ENCODE data around the gene TOE1.

TOE1 gene

DNA sequence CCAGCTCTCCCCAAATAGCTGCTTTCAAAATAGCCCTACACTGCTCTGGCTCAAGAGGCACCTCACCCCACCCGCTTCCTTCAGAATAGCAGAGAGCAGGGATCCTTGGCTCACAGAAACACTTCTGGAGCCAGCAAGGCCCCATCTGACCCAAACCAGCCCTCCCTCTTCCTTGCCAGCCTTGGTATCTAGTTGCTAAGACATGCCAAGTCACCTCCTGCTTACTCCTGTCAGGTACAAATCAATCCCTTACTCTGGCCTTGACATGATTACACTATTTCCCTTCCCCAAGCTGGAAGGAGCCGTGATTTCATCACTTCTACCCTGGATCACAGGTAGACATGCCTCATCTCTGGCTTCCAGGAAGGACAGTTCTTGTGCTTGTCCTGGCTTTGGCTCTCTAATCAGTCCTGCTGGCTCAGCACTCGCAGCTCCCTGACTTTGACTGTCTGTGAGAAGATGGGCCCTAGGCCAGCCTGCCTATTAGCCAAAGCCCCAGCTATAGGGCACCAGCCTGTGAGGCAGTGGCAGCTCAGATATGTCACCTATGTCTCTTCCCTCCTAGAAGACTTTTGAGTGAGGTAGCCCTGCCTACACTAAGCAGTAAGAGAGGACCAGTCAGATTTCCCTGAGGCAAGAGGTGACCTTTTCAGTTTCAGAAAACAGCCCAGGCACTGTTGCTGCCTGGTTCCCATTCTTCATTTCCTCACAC lies 9.2 kb downstream of the TOE1 start:
- TF ChIP-seq, protein P1, sequence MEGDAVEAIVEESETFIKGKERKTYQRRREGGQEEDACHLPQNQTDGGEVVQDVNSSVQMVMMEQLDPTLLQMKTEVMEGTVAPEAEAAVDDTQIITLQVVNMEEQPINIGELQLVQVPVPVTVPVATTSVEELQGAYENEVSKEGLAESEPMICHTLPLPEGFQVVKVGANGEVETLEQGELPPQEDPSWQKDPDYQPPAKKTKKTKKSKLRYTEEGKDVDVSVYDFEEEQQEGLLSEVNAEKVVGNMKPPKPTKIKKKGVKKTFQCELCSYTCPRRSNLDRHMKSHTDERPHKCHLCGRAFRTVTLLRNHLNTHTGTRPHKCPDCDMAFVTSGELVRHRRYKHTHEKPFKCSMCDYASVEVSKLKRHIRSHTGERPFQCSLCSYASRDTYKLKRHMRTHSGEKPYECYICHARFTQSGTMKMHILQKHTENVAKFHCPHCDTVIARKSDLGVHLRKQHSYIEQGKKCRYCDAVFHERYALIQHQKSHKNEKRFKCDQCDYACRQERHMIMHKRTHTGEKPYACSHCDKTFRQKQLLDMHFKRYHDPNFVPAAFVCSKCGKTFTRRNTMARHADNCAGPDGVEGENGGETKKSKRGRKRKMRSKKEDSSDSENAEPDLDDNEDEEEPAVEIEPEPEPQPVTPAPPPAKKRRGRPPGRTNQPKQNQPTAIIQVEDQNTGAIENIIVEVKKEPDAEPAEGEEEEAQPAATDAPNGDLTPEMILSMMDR (conservative IDR thresholded peaks at IDR 0.05; ENCODE audit: low read depth, low read length) = no peak
- Histone ChIP-seq H3K27me3 (ENCODE audit: insufficient read depth, low read depth) (no peaks in the 10 kb centered on the region), H2AFZ (ENCODE audit: low read depth) (no peak overlapping the region; the same call in 1 of the 2 replicates), H3K27ac (peak overlapping the region; percentile 34; the same call in 1 of the 2 replicates), H3K4me1 (ENCODE audit: low read depth, poor library complexity, severe bottlenecking) (peaks cover 18% of the 10 kb centered on the region), H4K20me1 (ENCODE audit: insufficient read depth) (no peaks in the 10 kb centered on the region), H3K4me2 (0 out of 2 replicates have a peak overlapping the region, but pooled peaks have one; percentile 27), H3K36me3 (ENCODE audit: insufficient read depth) (no peaks in the 10 kb centered on the region), H3K79me2 (ENCODE audit: insufficient read depth, low read depth) (no peaks in the 10 kb centered on the region), H3K4me3 (IDR thresholded peaks at IDR 0.05; ENCODE audit: insufficient read depth, low read depth, low read length) (no peak overlapping the region), H3K9ac (no peak overlapping the region)

DNA sequence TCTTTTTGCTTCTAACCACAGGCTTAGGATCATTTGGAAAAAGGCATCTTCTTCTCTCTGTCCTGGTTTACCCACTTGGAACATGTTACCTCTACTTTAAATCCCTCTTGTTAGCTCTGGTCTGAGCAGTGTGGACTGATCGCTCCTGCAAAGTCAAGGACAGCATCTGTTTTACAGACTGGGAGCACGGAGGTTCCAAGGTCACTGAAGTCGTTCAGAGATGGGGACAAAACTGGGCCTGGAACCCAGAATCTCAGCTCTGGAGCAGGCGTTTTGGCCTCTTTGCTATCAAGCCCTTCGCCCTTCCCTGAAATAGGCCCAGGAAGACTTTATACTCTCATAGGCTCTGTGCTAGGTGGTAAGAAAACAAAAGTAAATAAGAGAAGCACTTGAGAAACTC lies 11.5 kb downstream of the TOE1 start:
- H3K36me3 ChIP-seq (ENCODE audit: insufficient read depth) = no peaks in the 10 kb centered on the region
- H2AFZ ChIP-seq (ENCODE audit: low read depth) = no peak overlapping the region
- H3K4me3 ChIP-seq (IDR thresholded peaks at IDR 0.05; ENCODE audit: insufficient read depth, low read depth, low read length) = no peak overlapping the region
- H3K4me1 ChIP-seq (ENCODE audit: low read depth, poor library complexity, severe bottlenecking) = peaks cover 18% of the 10 kb centered on the region
- no peaks in the 10 kb centered on the region for H4K20me1 ChIP-seq (ENCODE audit: insufficient read depth)
- no peak overlapping the region for H3K27ac ChIP-seq
- H3K27me3 ChIP-seq (ENCODE audit: insufficient read depth, low read depth) = no peaks in the 10 kb centered on the region
- no peak overlapping the region for H3K4me2 ChIP-seq
- TF ChIP-seq, protein P1 (conservative IDR thresholded peaks at IDR 0.05; ENCODE audit: low read depth, low read length) = no peak
- no peaks in the 10 kb centered on the region for H3K79me2 ChIP-seq (ENCODE audit: insufficient read depth, low read depth)
- H3K9ac ChIP-seq = no peak overlapping the region

DNA sequence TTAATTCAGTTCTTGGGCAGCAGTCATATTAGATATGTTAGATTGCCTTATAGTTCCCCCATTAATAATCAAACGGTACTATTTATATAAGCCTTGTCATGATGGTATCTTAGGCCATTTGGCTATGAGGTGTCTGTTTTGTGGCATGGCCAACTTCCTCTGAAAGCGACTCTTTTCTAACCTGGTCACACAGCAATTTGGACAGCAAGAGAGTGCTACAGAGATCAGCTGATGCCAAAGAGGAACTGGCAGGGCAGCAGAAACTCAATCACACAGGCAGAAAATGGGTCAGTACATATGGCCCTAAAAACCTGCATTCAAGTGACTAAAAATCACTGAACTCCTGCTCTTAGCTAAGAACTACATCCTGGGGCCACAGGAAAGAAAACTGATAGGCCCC lies 13.7 kb downstream of the TOE1 start:
- H2AFZ ChIP-seq (ENCODE audit: low read depth) = no peak overlapping the region
- peaks cover 17% of the 10 kb centered on the region for H3K4me1 ChIP-seq (ENCODE audit: low read depth, poor library complexity, severe bottlenecking)
- no peaks in the 10 kb centered on the region for H3K27me3 ChIP-seq (ENCODE audit: insufficient read depth, low read depth)
- no peaks in the 10 kb centered on the region for H3K79me2 ChIP-seq (ENCODE audit: insufficient read depth, low read depth)
- no peak overlapping the region for H3K4me3 ChIP-seq (IDR thresholded peaks at IDR 0.05; ENCODE audit: insufficient read depth, low read depth, low read length)
- no peaks in the 10 kb centered on the region for H4K20me1 ChIP-seq (ENCODE audit: insufficient read depth)
- H3K4me2 ChIP-seq = no peak overlapping the region
- TF ChIP-seq, protein P1 (conservative IDR thresholded peaks at IDR 0.05; ENCODE audit: low read depth, low read length) = no peak
- no peak overlapping the region for H3K9ac ChIP-seq
- no peak overlapping the region for H3K27ac ChIP-seq
- H3K36me3 ChIP-seq (ENCODE audit: insufficient read depth) = no peaks in the 10 kb centered on the region

DNA sequence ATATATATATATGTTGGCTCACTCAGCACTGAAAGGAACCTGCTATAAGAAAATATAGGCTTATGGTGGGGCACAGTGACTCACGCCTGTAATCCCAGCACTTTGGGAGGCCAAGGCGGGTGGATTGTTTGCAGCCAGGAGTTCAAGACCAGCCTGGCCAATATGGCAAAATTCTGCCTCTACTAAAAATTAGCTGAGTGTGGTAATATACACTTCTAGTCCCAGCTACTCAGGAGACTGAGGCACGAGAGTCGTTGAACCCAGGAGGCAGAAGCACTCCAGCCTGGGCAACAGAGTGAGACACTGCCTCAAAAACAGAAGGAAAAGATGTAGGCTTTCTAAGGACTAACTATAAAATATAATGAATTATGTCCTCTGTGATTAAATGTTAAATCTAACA lies 14.9 kb downstream of the TOE1 start:
- Histone ChIP-seq H3K4me1 (ENCODE audit: low read depth, poor library complexity, severe bottlenecking) (peaks cover 5% of the 10 kb centered on the region), H3K36me3 (ENCODE audit: insufficient read depth) (no peaks in the 10 kb centered on the region), H3K4me2 (no peak overlapping the region), H3K9ac (no peak overlapping the region), H3K79me2 (ENCODE audit: insufficient read depth, low read depth) (no peaks in the 10 kb centered on the region), H3K27ac (no peak overlapping the region), H4K20me1 (ENCODE audit: insufficient read depth) (no peaks in the 10 kb centered on the region), H2AFZ (ENCODE audit: low read depth) (no peak overlapping the region), H3K4me3 (IDR thresholded peaks at IDR 0.05; ENCODE audit: insufficient read depth, low read depth, low read length) (no peak overlapping the region), H3K27me3 (ENCODE audit: insufficient read depth, low read depth) (no peaks in the 10 kb centered on the region)
- TF ChIP-seq, protein P1 (conservative IDR thresholded peaks at IDR 0.05; ENCODE audit: low read depth, low read length) = no peak

Data from KMS-11 (cell line).